Putamen (tissue), 1 donor: ENCODE measurements around the gene ARID4A.
"Not testable (repeated sequence)": the region's sequence is repeated elsewhere in the genome, so short reads cannot be mapped to it uniquely, and the experiment has no call there.

Source experiments
- DNase-seq: peaks from one replicate; pipeline ENCODE4 v3.0.0-alpha.2; 2016; ENCODE audit warnings: low spot score

The ARID4A gene

GRCh38 chr14:58362272-58362671 lies 63.9 kb downstream of the ARID4A start:
- DNase-seq: not testable (repeated sequence)

- DNase-seq: no peak
These were observed 64.5 kb downstream of the ARID4A start for GRCh38 chr14:58362798-58363412.

- no peak for DNase-seq
These were observed 66.0 kb downstream of the ARID4A start for GRCh38 chr14:58364316-58364715.

- no peak for DNase-seq
These were observed 68.9 kb downstream of the ARID4A start for GRCh38 chr14:58367296-58367695.

- no peak for DNase-seq
These were observed 70.6 kb downstream of the ARID4A start for GRCh38 chr14:58368956-58369355.

- no peak for DNase-seq
These were observed 78.4 kb downstream of the ARID4A start for GRCh38 chr14:58376791-58377190.

GRCh38 chr14:58390830-58391229 lies 92.5 kb downstream of the ARID4A start:
- DNase-seq: no peak

- DNase-seq: no peak
These were observed 97.1 kb downstream of the ARID4A start for GRCh38 chr14:58395562-58395811.

- DNase-seq: peak; percentile 41
These were observed 97.7 kb downstream of the ARID4A start, which contains the start of gene TOMM20L for GRCh38 chr14:58395812-58396788. Gene TOMM20L, plus strand, starts transcription at chr14:58395930. Its CDS starts 28 bp downstream, at chr14:58395958.

GRCh38 chr14:58397156-58397555 lies 98.8 kb downstream of the ARID4A start:
- no peak for DNase-seq

- no peak for DNase-seq
These were observed 100.1 kb downstream of the ARID4A start for GRCh38 chr14:58398495-58398894.

- no peak for DNase-seq
These were observed 100.5 kb downstream of the ARID4A start for GRCh38 chr14:58398895-58399294.

GRCh38 chr14:58401587-58401986 lies 103.2 kb downstream of the ARID4A start:
- no peak for DNase-seq

- peak; percentile 81 for DNase-seq
These were observed 110.4 kb downstream of the ARID4A start for GRCh38 chr14:58408681-58409215.

GRCh38 chr14:58414845-58415244 lies 116.5 kb downstream of the ARID4A start:
- DNase-seq: no peak

GRCh38 chr14:58415636-58416547 lies 117.5 kb downstream of the ARID4A start:
- no peak for DNase-seq

GRCh38 chr14:58416934-58417333 lies 118.6 kb downstream of the ARID4A start:
- DNase-seq: not testable (repeated sequence)
